ENCODE data around the gene NREP.

Gene NREP

GRCh38 chr5:111756581-111757354, at the start of gene NREP:
Gene NREP (minus strand): TSS chr5:111757194. CDS start chr5:111755772, 1,422 bp downstream.
- peak within 1 kb of the TSS; percentile 89 for H3K9ac ChIP-seq (ENCODE audit: insufficient read length, low read depth)
- peaks cover 7% of the 10 kb centered on the region for H3K36me3 ChIP-seq (ENCODE audit: insufficient read depth, insufficient read length, low read length)
- H3K4me3 ChIP-seq (ENCODE audit: insufficient read length, low read depth), result peak within 1 kb of the TSS; percentile 74
- DNase-seq (ENCODE audit: low read depth, low spot score), result no peak
- H3K27me3 ChIP-seq (ENCODE audit: insufficient read depth, insufficient read length), result no peaks in the 10 kb centered on the region
- no peaks in the 10 kb centered on the region for H3K9me3 ChIP-seq (ENCODE audit: insufficient read depth, low read length)
- TF ChIP-seq YY1 (IDR thresholded peaks at IDR 0.05; ENCODE audit: insufficient read depth, insufficient read length) (no peak), SUZ12 (IDR thresholded peaks at IDR 0.05; ENCODE audit: extremely low read depth, insufficient read depth, insufficient read length) (no peak), ZNF274 (IDR thresholded peaks at IDR 0.05; ENCODE audit: low read depth, low read length) (no peak)
- no peaks in the 10 kb centered on the region for H3K4me1 ChIP-seq (ENCODE audit: insufficient read depth, insufficient read length)

GRCh38 chr5:111806753-111807152, 49.8 kb upstream of the NREP start:
- Histone ChIP-seq H3K27me3 (ENCODE audit: insufficient read depth, insufficient read length) (no peaks in the 10 kb centered on the region), H3K4me3 (ENCODE audit: insufficient read length, low read depth) (no peak overlapping the region), H3K9ac (ENCODE audit: insufficient read length, low read depth) (no peak overlapping the region), H3K36me3 (ENCODE audit: insufficient read depth, insufficient read length, low read length) (no peaks in the 10 kb centered on the region), H3K4me1 (ENCODE audit: insufficient read depth, insufficient read length) (no peaks in the 10 kb centered on the region), H3K9me3 (ENCODE audit: insufficient read depth, low read length) (no peaks in the 10 kb centered on the region)
- TF ChIP-seq YY1 (IDR thresholded peaks at IDR 0.05; ENCODE audit: insufficient read depth, insufficient read length) (no peak), SUZ12 (IDR thresholded peaks at IDR 0.05; ENCODE audit: extremely low read depth, insufficient read depth, insufficient read length) (no peak), ZNF274 (IDR thresholded peaks at IDR 0.05; ENCODE audit: low read depth, low read length) (no peak)
- DNase-seq (ENCODE audit: low read depth, low spot score), result no peak

- Histone ChIP-seq H3K9me3 (ENCODE audit: insufficient read depth, low read length) (no peaks in the 10 kb centered on the region), H3K4me3 (ENCODE audit: insufficient read length, low read depth) (no peak overlapping the region), H3K36me3 (ENCODE audit: insufficient read depth, insufficient read length, low read length) (no peaks in the 10 kb centered on the region), H3K4me1 (ENCODE audit: insufficient read depth, insufficient read length) (no peaks in the 10 kb centered on the region), H3K9ac (ENCODE audit: insufficient read length, low read depth) (no peak overlapping the region), H3K27me3 (ENCODE audit: insufficient read depth, insufficient read length) (no peaks in the 10 kb centered on the region)
- TF ChIP-seq YY1 (IDR thresholded peaks at IDR 0.05; ENCODE audit: insufficient read depth, insufficient read length) (no peak), SUZ12 (IDR thresholded peaks at IDR 0.05; ENCODE audit: extremely low read depth, insufficient read depth, insufficient read length) (no peak), ZNF274 (IDR thresholded peaks at IDR 0.05; ENCODE audit: low read depth, low read length) (no peak)
- DNase-seq (ENCODE audit: low read depth, low spot score), result no peak
Measured at GRCh38 chr5:111806156-111806555, 49.2 kb upstream of the NREP start.

GRCh38 chr5:111805071-111805470, 48.1 kb upstream of the NREP start:
- no peak for TF ChIP-seq YY1 (IDR thresholded peaks at IDR 0.05; ENCODE audit: insufficient read depth, insufficient read length)
- TF ChIP-seq ZNF274 (IDR thresholded peaks at IDR 0.05; ENCODE audit: low read depth, low read length), result no peak
- TF ChIP-seq SUZ12 (IDR thresholded peaks at IDR 0.05; ENCODE audit: extremely low read depth, insufficient read depth, insufficient read length), result no peak

GRCh38 chr5:111800351-111800750, 43.4 kb upstream of the NREP start:
- no peaks in the 10 kb centered on the region for H3K36me3 ChIP-seq (ENCODE audit: insufficient read depth, insufficient read length, low read length)
- peaks cover 6% of the 10 kb centered on the region; the same call in 1 of the 2 replicates for H3K9me3 ChIP-seq (ENCODE audit: insufficient read depth, low read length)
- no peaks in the 10 kb centered on the region for H3K27me3 ChIP-seq (ENCODE audit: insufficient read depth, insufficient read length)
- TF ChIP-seq YY1 (IDR thresholded peaks at IDR 0.05; ENCODE audit: insufficient read depth, insufficient read length) (no peak), SUZ12 (IDR thresholded peaks at IDR 0.05; ENCODE audit: extremely low read depth, insufficient read depth, insufficient read length) (no peak), ZNF274 (IDR thresholded peaks at IDR 0.05; ENCODE audit: low read depth, low read length) (no peak)
- no peak overlapping the region for H3K9ac ChIP-seq (ENCODE audit: insufficient read length, low read depth)
- no peaks in the 10 kb centered on the region for H3K4me1 ChIP-seq (ENCODE audit: insufficient read depth, insufficient read length)
- H3K4me3 ChIP-seq (ENCODE audit: insufficient read length, low read depth), result no peak overlapping the region
- no peak for DNase-seq (ENCODE audit: low read depth, low spot score)

More at GRCh38 chr5:111805071-111805470, 48.1 kb upstream of the NREP start:
- H3K9ac ChIP-seq (ENCODE audit: insufficient read length, low read depth), result no peak overlapping the region
- no peaks in the 10 kb centered on the region for H3K27me3 ChIP-seq (ENCODE audit: insufficient read depth, insufficient read length)
- DNase-seq (ENCODE audit: low read depth, low spot score), result no peak
- no peaks in the 10 kb centered on the region for H3K9me3 ChIP-seq (ENCODE audit: insufficient read depth, low read length)
- H3K36me3 ChIP-seq (ENCODE audit: insufficient read depth, insufficient read length, low read length), result no peaks in the 10 kb centered on the region
- no peaks in the 10 kb centered on the region for H3K4me1 ChIP-seq (ENCODE audit: insufficient read depth, insufficient read length)
- H3K4me3 ChIP-seq (ENCODE audit: insufficient read length, low read depth), result no peak overlapping the region

GRCh38 chr5:111795142-111795541, 38.1 kb upstream of the NREP start:
- Histone ChIP-seq H3K4me3 (ENCODE audit: insufficient read length, low read depth) (no peak overlapping the region), H3K27me3 (ENCODE audit: insufficient read depth, insufficient read length) (no peaks in the 10 kb centered on the region), H3K36me3 (ENCODE audit: insufficient read depth, insufficient read length, low read length) (no peaks in the 10 kb centered on the region), H3K4me1 (ENCODE audit: insufficient read depth, insufficient read length) (no peaks in the 10 kb centered on the region), H3K9me3 (ENCODE audit: insufficient read depth, low read length) (peaks cover 6% of the 10 kb centered on the region; the same call in 1 of the 2 replicates), H3K9ac (ENCODE audit: insufficient read length, low read depth) (no peak overlapping the region)
- no peak for TF ChIP-seq ZNF274 (IDR thresholded peaks at IDR 0.05; ENCODE audit: low read depth, low read length)
- DNase-seq (ENCODE audit: low read depth, low spot score), result no peak

- no peaks in the 10 kb centered on the region for H3K27me3 ChIP-seq (ENCODE audit: insufficient read depth, insufficient read length)
- H3K36me3 ChIP-seq (ENCODE audit: insufficient read depth, insufficient read length, low read length), result no peaks in the 10 kb centered on the region
- TF ChIP-seq YY1 (IDR thresholded peaks at IDR 0.05; ENCODE audit: insufficient read depth, insufficient read length) (no peak), SUZ12 (IDR thresholded peaks at IDR 0.05; ENCODE audit: extremely low read depth, insufficient read depth, insufficient read length) (no peak), ZNF274 (IDR thresholded peaks at IDR 0.05; ENCODE audit: low read depth, low read length) (no peak)
- H3K9ac ChIP-seq (ENCODE audit: insufficient read length, low read depth), result no peak overlapping the region
- H3K9me3 ChIP-seq (ENCODE audit: insufficient read depth, low read length), result peaks cover 6% of the 10 kb centered on the region; the same call in 1 of the 2 replicates
- no peaks in the 10 kb centered on the region for H3K4me1 ChIP-seq (ENCODE audit: insufficient read depth, insufficient read length)
- H3K4me3 ChIP-seq (ENCODE audit: insufficient read length, low read depth), result no peak overlapping the region
- no peak for DNase-seq (ENCODE audit: low read depth, low spot score)
Measured at GRCh38 chr5:111792471-111793058, 35.6 kb upstream of the NREP start.
